MV-4-11 (cell line): ENCODE results near the gene LCE4A.
"Not testable (repeated sequence)": the region's sequence is repeated elsewhere in the genome, so short reads cannot be mapped to it uniquely, and the experiment has no call there.

Source experiments
- DNase-seq: peaks from one replicate; lab custom pipeline; 2025; lab: John Stamatoyannopoulos, UW

The LCE4A gene, protein sequence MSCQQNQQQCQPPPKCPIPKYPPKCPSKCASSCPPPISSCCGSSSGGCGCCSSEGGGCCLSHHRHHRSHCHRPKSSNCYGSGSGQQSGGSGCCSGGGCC

DNA sequence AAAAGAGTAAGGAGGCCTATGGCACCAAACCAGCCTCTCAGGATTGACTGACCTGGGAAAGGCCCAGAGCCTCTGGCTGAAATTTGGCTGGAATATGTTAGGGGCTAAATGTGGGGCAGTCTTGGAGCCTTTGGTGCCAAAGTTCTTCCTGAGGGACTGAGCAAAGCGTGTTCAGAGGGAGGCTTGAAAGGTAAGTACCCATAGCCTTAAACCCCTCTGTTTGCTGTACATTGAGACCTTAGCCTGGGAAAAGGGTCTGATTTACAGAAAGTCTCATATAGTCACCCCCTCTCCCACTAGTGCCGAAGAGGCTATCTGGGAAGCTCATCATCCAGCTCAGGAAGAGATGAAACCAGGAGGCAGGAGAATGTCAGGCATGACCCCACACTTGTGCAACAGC, at the start of gene LCE4A:
LCE4A (plus strand) TSS at position 301 of the 400 bp plus-strand sequence. CDS start 916 bp downstream, outside the sequence.
- DNase-seq: no peak

DNA sequence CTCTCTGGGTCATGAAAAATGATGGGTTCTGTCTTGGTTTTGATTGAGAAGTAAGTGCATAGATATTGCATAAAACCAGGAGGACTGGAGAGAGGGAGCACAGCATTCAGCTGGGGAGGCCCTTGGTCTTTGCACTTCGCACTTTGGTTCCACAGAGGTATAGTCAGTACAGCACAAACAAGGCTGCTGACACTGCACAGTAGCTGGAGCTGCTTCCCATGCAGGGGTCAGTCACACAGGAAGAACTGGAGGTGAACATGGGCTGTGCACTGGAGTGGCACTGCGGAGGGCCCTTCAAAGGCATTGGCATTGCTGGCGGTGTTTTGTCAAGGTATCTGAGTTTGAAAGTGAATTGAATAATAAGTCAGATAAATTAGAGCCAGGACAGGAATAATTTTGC, 49.3 kb upstream of the LCE4A start:
- no peak for DNase-seq

DNA sequence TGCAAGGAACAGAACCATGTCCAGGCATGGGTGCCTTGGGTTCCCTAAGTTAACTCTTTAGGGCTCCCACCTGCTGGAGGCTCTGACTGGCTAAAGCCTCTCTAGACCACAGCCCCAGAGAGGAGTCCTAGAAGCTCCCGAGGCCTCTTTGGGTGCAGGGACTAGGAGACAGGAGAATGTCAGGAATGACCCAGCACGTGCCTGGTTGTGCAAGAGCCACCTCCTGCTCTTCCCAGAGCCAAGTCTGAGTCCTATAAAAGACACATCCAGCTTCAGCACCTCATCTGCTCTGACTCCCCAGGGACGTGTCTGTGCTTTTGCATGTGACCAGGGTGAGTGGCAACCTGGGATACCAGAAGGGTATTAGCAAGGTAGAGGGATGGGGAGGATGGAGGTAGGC, 44.9 kb upstream of the LCE4A start, which contains the start of gene LCE2D:
LCE2D (plus strand) TSS at position 283 of the 400 bp plus-strand sequence. CDS start 726 bp downstream, outside the sequence.
- DNase-seq: no peak

DNA sequence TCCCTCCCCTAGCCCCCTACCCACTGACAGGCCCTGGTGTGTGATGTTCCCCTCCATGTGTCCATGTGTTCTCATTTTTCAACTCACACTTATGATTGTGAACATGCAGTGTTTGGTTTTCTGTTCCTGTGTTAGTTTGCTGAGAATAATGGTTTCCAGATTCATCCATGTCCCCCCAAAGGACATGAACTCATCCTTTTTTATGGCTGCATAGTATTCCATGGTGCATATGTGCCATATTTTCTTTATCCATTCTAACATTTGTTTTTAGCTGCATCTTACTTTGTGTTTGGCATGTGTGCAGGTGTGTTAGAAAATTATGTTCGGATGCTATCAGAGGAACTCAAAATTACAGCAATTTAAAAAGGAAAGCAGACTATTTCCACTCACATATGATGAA, 41.8 kb upstream of the LCE4A start:
- DNase-seq: not testable (repeated sequence)

DNA sequence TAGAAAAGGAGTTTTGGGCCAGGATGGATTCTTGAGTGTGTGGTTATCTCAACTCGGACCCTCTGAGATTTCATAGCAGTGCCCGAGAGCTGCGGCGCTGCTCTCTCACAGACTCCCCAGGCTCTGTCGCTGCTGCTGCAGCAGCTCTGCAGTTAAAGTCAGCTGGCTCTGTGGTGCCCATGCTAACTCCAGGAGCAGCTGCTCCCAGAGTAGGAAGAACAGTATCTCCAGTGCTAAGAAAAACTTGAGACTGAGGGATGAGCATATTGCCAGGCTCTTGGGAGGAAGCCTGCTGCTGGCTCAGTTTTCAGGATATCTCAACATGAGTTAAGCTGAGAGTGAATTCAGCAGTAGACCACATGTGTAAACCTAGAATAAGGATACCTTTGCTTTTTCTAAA, 40.3 kb upstream of the LCE4A start:
- DNase-seq: no peak

DNA sequence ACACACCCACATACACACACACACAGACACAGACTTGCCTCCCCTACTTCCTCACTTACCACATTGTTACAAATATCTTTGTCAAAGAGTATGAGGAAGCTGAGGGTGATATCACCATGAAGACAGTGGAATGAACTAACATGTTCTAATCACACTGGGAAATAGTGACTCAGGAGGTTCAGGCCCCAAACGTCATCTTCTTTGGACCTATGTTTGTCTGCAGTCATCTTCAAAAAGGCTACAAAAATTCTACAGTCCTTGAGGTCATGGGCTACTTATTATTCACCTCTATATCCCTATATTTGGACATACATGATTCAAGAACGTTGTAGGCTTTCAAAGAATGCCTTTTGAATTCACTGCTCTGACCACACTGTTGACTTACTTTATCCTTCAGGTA, 34.9 kb upstream of the LCE4A start:
- DNase-seq: no peak

DNA sequence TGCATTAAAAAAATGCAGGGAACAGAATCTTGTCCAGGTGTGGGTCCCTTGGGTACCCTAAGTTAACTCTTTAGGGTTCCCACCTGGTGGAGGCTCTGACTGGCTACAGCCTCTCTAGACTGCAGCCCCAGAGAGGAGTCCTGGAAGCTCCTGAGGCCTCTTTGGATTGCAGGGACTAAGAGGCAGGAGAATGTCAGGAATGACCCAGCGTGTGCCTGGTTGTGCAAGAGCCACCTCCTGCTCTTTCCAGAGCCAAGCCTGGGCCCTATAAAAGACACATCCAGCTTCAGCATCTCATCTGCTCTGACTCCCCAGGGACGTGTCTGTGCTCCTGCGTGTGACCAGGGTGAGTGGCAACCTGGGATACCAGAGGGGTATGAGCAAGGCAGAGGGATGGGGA, 33.0 kb upstream of the LCE4A start, which contains the start of gene LCE2C:
LCE2C (plus strand) TSS at position 297 of the 400 bp plus-strand sequence. CDS start 737 bp downstream, outside the sequence.
- not testable (repeated sequence) for DNase-seq

DNA sequence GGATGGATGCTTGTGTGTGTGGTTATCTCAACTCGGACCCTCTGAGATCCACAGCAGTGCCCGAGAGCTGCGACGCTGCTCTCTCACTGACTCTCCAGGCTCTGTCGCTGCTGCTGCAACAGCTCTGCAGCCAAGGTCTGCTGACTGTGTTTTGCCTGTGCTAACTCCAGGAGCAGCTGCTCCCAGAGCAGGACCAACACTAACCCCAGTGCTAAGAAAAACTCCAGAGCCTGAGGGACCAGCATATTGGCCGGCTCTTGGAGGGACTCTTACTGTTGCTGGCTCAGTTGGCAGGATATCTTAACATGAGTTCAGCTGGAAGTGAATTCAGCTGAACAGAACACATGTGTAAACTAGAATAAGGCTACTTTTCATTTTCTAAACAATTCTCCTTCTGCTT, 28.5 kb upstream of the LCE4A start:
- no peak for DNase-seq

DNA sequence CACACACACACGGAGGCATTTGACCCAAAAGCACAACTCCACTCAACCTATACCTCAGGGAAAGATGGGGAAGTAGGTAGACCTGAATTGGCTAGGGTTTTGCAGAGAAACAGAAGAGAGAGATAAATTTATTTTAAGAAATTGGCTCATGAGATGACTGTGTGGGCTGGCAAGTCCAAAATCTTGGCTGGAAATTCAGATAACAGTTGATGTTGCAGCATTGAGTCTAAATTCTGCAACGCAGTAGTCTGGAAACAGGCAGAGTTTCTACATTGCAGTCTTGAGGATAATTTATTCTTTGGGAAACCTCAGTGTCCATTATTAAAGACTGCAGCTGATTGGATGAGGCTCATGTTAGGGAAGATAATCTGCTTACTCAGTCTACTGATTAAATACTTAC, 26.3 kb upstream of the LCE4A start:
- DNase-seq: no peak

DNA sequence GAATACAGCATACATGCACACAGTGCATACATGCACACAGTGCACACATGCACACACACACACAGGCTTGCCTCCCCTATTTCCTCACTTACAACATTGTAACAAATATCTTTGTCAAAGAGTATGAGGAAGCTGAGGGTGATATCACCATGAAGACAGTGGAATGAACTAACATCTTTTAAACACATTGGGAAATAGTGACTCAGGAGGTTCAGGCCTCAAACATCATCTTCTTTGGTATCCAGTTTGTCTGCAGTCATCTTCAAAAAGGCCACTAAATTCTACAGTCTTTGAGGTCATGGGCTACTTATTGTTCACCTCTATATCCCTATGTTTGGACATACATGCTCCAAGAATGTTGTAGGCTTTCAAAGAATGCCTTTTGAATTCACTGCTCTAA, 24.1 kb upstream of the LCE4A start:
- DNase-seq: no peak

DNA sequence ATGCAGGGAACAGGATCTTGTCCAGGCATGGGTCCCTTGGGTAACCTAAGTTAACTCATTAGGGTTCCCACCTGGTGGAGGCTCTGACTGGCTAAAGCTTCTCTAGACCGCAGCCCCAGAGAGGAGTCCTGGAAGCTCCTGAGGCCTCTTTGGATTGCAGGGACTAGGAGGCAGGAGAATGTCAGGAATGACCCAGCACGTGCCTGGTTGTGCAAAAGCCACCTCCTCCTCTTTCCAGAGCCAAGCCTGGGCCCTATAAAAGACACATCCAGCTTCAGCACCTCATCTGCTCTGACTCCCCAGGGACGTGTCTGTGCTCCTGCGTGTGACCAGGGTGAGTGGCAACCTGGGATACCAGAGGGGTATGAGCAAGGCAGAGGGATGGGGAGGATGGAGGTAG, 22.1 kb upstream of the LCE4A start, which contains the start of gene LCE2B:
LCE2B (plus strand) TSS at position 301 of the 400 bp plus-strand sequence. CDS start 721 bp downstream, outside the sequence.
- DNase-seq: not testable (repeated sequence)

DNA sequence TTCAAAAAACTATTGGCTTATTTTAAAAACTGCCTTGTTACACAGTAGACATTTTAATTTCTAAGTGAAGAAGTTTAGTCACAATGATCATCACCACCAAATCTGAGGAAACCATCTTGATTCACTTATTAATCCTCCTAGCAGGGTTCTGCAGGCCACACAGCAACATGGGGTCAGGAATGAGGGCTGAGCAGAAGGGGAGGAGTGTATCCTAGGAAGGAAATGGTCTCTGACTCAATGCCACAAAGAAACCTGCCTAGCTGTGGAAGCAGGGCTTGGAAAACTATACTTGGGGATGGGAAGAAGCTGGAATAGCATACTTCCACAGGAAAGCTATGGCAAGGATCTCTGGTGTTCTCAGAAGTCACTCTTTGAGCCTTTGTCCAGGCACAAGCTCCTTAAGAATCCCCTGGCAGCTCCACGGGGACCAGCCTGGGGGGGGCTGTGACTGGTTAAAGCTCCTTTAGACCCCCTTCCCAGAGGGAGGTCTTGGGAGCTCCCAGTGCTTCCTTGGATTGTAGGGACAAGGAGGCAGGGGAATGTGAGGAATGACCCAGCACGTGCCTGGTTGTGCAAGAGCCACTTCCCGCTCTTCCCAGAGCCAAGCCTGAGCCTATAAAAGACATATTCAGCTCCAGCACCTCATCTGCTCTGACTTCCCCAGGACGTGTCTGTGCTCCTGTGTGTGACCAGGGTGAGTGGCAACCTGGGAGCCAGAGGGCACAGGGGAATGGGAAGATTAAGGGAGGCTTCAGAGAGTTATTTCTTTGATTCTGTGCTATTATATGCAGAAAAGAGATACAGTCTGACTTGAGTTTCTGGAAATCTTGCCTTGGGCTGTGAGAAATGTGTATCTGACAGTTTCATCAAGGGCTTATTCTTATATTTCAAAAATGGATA, 10.0 kb upstream of the LCE4A start, which contains the start of gene LCE2A:
LCE2A (plus strand) TSS at position 645 of the 900 bp plus-strand sequence. CDS start 557 bp downstream, outside the sequence.
- DNase-seq: no peak

DNA sequence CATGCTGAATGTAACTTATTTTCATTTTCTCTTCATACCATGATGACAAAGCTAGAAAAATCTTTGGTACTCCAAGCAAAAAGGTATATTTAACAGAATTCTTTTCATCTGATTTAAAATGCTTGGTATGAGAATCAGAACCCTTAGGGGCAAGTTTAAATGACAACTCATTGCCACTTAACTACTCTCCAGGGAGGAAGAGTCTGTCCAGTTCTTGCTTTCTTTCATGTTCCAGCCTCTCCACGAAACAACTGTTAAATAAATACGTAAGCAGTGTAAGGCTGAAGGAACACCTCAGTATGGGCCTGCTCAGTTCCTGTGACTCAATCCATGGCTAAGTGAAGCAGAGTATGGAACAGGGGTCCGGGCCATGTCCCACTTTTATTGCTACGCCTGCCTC, 8.2 kb upstream of the LCE4A start:
- no peak for DNase-seq

DNA sequence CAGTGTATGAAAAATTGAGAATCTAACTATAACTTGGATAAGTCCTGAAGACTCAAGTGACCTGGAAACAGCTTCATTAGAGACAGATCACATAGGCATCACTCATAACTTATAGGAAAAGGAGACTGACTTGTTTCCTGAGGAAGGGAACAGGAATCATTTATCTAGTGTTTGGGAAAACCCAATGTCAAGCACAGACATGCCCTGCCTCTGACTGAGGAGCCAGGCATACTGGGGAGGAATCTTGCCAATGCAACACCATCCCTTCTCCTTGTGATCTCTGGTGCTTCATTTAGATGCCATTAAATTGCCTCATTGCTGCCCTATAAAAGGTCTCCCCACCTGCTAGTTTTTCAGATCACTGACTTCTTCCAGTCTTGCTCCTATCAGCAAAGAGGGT, 10.3 kb downstream of the LCE4A start:
- no peak for DNase-seq

DNA sequence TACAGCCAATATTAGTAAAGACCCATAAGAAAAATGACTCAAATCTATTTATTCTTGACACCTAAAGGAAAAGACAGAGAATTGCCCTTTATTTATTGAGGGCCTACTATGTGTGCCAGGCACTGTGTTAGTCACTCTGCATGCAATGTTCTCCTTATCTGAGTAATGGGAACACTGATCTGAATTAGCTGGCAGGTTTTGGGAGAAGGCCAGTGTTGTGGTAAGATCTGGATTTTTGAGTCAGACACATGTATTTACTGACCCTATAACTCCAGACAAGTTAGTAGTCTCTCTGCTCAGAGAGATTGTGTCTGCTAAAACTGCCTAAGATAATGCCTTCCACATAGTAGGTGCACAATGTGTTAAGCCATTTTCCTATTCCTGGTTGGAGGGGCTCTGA, 17.3 kb downstream of the LCE4A start:
- no peak for DNase-seq

DNA sequence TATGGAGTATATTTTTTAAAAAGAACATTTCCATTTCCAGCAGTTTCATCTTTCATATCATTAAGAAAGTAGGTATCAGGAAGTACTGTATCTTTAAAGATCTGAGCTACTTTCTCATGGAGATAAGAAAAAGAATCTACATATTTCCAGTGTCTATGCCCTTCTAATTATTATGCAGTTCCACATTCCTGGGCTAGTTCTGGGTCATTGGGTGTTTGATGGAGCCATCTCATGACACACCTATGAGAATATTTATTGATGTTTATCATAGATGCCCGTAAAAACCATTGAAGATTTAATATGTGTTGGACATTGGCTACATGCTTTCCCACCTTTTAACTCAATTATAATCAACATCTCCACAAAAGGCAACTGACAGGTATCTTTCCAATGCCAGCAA, 21.0 kb downstream of the LCE4A start:
- DNase-seq: no peak

DNA sequence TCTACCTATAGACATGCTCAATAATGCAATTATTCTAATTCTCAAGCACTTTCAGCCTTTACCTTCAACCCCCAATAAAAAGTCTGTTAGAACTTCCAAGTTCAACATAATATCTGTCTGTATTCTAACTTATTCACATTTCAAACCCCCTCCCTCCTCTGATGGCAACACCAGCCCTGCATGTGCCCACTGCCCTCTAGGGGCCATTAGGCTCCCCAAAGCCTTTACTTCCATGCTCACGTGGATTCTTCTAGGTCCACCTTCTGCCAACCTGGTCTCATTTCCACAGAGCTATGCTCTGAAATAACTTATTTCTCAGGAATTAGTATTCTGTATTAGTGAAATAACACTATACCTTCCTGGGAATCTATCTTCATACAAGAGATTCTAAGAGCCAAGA, 27.7 kb downstream of the LCE4A start:
- no peak for DNase-seq

DNA sequence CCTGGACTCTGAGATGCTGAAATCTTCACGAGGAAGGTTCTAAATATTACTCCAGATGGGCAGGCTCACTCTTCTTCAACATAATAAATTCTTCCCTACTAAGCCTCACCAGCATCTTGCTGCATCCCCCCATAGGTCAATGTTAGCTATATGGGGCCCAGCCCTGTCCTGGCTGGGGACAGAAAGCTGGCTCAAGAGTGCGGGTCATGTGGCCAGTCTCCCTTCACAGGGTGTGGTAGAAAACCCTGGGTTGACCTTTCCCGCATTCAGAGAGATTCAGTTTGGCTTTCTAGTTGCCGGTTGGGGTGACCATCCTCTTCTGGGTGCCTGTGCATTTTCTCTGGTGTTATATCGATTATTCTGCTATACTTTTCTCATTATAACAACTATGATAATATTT, 30.0 kb downstream of the LCE4A start:
- DNase-seq: no peak

DNA sequence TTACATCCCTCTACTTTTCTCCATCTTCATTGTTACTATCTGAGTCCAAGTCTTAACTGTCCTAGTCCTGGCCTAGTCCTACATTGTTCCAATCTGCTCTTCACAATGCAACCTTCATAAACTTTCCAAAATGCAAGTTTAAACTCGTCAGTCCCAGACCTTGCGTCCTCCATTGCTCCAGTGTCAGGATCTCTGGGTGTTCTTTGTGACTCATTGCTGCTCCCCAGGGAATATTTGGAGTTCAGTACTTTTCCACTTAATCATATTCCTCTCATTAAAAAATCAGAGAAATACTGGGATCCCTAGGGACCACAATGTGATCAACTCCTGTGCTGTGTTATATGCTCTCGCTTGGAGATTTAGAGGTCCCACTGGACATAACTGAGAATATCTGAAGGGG, 31.9 kb downstream of the LCE4A start:
- DNase-seq: no peak

DNA sequence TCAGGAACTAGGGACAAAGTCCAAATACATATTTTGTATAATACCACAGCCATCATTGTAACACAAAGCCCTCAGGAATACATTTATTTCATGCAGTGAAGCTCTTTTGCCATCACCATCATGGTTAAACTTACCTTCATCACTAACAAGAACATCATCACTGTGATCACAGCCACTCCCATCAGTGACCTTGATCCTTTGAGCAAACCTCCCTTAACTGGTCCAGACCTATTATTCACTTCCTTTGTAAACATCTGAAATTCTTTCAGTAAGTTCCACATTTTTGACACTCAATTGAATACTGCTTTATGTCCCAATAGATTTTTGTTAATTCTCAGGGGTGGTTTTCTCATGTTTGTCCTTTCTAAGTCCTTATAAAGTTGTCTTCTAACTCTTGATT, 33.7 kb downstream of the LCE4A start:
- no peak for DNase-seq

DNA sequence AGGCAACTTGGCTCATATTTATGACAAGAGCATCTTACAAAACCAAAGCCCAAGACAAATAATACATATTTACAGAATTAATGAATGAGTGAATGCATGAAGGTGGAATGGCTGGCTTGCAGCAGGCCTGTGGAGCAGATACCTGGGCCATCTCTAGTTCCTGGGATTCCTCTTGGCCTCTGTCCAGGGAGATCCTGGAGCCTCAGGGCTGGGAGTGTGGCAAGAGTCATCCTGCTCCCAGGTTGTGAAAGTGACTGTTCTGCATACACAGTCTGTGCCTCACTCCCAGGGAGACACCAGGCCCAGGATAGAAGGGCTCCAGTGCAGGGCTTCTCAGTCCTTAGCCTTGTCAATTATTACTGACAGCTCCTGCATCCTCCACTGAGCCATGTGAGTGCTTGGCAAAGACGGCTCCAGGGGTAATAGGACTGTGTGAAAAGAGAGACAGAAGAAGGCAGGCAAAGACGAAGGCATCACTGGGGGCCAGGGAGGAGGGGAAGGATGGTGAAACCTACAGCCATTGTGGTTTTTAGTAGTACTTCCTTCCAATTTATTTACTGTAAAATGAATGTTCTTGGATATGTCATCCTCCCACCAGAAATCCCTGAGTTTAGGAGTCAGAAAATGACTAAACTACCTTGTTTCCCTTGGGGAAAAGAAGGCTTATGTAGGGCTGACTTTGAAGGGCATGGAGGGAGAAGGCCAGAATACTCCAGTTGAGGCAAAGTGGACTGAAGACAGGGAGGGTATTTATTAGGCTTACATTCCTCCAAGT, 35.6 kb downstream of the LCE4A start:
- DNase-seq: no peak

DNA sequence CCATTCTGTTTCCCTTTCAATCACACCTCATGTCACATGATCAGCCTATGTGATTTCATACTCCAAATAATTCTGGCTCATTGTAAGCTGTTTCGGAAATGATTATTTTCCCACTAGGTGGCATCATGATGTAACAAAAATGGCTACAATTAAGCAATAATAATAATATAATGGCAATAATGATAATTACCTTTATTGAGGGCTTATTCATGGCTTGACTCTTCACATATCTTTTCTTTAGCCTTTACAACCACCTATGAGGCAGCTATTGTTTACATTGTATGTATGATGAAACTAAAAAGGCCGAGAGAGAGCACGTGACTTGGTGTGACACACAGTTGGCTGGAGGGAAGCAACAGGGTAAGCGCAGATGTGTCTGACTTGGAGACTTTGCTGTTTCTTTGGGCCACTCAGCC, 37.3 kb downstream of the LCE4A start:
- DNase-seq: peak; percentile 67
